ENCODE results near the gene TMEM107.

TMEM107 gene

GRCh38 chr17:8222630-8223355 lies 46.6 kb upstream of the TMEM107 start (continued):
- TF ChIP-seq PRDM2 (tag by site-specific recombination; IDR thresholded peaks at IDR 0.05; ENCODE audit: borderline replicate concordance) (no peak), GLI2 (tag by site-specific recombination; IDR thresholded peaks at IDR 0.05; ENCODE audit: borderline replicate concordance, low read depth) (no peak), ZNF518A (tag by site-specific recombination; conservative IDR thresholded peaks at IDR 0.05; ENCODE audit: low read depth) (peak; percentile 28), ZNF423 (tag by site-specific recombination; IDR thresholded peaks at IDR 0.05) (no peak), ZBTB48 (tag by site-specific recombination; IDR thresholded peaks at IDR 0.05) (peak; percentile 52), ZFP37 (tag by site-specific recombination; IDR thresholded peaks at IDR 0.05) (peak; percentile 43; the same call in 1 of the 2 replicates), ZSCAN5A (tag by site-specific recombination; IDR thresholded peaks at IDR 0.05) (peak; percentile 84), ZFP41 (tag by site-specific recombination; IDR thresholded peaks at IDR 0.05; ENCODE audit: borderline replicate concordance) (no peak), ZNF785 (tag by site-specific recombination; IDR thresholded peaks at IDR 0.05) (no peak), ZNF510 (tag by site-specific recombination; IDR thresholded peaks at IDR 0.05; ENCODE audit: insufficient replicate concordance) (no peak), ZNF10 (tag by site-specific recombination; IDR thresholded peaks at IDR 0.05) (no peak), ZNF221 (tag by site-specific recombination; IDR thresholded peaks at IDR 0.05; ENCODE audit: borderline replicate concordance) (no peak), AEBP2 (tag by site-specific recombination; IDR thresholded peaks at IDR 0.05; ENCODE audit: borderline replicate concordance) (no peak), ZNF391 (tag by site-specific recombination; IDR thresholded peaks at IDR 0.05; ENCODE audit: borderline replicate concordance, low read depth) (peak; percentile 94), ZNF416 (tag by site-specific recombination; IDR thresholded peaks at IDR 0.05) (no peak), ZNF639 (tag by site-specific recombination; IDR thresholded peaks at IDR 0.05) (peak; percentile 94), ZSCAN18 (tag by site-specific recombination; IDR thresholded peaks at IDR 0.05) (peak; percentile 84), KLF7 (tag by site-specific recombination; IDR thresholded peaks at IDR 0.05; ENCODE audit: borderline replicate concordance) (peak; percentile 73; the same call in 1 of the 2 replicates), KLF16 (tag by site-specific recombination; IDR thresholded peaks at IDR 0.05) (peak; percentile 76), KLF8 (tag by site-specific recombination; IDR thresholded peaks at IDR 0.05) (peak; percentile 96), ZNF610 (tag by site-specific recombination; IDR thresholded peaks at IDR 0.05; ENCODE audit: borderline replicate concordance) (peak; percentile 27; the same call in 1 of the 2 replicates)
